ENCODE measurements around the gene E4F1.

The E4F1 gene

DNA sequence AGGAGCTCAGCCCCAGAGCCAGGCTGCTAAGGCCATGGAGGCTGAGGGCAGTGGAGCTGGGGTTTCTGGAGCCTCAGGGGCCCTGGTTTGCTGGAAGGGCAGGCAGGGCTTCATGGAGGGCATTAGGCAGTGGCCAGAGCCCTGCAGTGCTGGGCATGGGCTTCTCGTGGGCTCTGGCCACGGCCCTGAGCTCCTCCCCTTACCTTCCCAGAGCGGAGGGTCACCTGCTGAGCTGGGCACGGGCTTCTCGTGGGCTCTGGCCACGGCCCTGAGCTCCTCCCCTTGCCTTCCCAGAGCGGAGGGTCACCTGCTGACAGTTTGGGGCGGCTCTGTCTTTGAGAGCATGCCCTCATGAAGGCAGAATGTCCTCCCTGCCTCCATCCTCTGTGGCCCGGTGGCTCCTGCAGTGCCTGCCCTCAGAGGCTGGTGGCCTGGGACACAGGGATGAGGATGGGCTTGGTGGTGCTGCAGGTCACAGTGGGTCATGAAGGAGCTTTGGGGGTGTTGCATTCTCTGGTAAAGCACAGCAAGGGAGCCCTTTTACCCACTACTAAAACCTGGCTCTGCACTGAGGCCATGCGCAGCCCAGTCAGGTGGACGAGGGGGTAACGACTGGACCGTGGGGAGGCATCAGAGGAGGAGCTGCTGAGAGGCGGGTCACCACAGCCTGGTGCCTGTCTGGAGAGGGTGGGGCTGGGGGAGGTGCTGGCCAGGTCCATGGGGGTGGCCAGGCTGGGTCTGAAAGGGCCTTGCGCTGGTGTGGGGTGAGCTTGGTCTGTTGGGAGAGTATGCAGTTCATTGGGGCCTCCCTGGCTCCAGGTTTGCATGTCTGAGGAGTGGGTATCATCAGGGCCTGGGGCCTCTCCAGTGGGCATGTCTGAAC is 47.4 kb downstream of the E4F1 start:
- no peak for TF ChIP-seq POLR2A (IDR thresholded peaks at IDR 0.05; ENCODE audit: extremely low read depth, insufficient read length)
- no peak for DNase-seq (ENCODE audit: low read depth)
- no peak overlapping the region for H3K4me3 ChIP-seq (ENCODE audit: low read depth, low read length)

DNA sequence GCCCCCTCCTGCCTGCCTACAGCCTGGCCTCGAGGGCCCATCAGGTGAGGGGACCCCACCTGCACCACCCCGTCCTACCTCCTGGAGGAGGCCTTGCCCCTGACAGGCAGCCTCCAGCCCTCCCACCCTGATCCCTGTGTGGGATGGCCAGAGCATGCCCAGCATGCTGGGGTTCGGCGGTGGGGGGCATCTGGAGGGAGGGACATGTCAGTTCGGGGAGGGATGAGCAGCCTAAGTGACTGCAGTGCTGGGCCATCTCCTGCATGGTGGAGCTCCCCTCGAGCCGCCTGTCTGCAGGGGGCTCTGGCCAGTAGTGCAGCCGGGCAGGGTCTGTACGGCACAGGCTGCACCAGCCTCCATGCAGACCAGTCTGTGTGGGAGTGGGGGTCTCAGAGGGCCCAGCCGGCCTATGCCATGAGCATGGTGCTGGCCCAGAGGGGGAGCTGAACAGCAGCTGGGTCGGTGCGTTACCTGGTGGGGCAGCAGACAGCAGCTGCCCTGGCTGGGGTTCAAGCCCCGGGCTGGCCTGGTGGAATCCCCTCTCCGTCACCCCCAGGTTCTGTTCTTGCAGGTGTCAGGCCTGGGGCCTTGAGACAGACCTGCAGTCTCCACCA is 48.6 kb downstream of the E4F1 start:
- DNase-seq (ENCODE audit: low read depth) = no peak
- no peak for TF ChIP-seq POLR2A (IDR thresholded peaks at IDR 0.05; ENCODE audit: extremely low read depth, insufficient read length)
- TF ChIP-seq MYC (IDR thresholded peaks at IDR 0.05; ENCODE audit: low read depth, low read length) = no peak
- TF ChIP-seq, protein P1, sequence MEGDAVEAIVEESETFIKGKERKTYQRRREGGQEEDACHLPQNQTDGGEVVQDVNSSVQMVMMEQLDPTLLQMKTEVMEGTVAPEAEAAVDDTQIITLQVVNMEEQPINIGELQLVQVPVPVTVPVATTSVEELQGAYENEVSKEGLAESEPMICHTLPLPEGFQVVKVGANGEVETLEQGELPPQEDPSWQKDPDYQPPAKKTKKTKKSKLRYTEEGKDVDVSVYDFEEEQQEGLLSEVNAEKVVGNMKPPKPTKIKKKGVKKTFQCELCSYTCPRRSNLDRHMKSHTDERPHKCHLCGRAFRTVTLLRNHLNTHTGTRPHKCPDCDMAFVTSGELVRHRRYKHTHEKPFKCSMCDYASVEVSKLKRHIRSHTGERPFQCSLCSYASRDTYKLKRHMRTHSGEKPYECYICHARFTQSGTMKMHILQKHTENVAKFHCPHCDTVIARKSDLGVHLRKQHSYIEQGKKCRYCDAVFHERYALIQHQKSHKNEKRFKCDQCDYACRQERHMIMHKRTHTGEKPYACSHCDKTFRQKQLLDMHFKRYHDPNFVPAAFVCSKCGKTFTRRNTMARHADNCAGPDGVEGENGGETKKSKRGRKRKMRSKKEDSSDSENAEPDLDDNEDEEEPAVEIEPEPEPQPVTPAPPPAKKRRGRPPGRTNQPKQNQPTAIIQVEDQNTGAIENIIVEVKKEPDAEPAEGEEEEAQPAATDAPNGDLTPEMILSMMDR (IDR thresholded peaks at IDR 0.05; ENCODE audit: low read depth, low read length) = no peak
- TF ChIP-seq, protein P2, sequence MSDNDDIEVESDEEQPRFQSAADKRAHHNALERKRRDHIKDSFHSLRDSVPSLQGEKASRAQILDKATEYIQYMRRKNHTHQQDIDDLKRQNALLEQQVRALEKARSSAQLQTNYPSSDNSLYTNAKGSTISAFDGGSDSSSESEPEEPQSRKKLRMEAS (IDR thresholded peaks at IDR 0.05; ENCODE audit: low read depth, low read length) = no peak

DNA sequence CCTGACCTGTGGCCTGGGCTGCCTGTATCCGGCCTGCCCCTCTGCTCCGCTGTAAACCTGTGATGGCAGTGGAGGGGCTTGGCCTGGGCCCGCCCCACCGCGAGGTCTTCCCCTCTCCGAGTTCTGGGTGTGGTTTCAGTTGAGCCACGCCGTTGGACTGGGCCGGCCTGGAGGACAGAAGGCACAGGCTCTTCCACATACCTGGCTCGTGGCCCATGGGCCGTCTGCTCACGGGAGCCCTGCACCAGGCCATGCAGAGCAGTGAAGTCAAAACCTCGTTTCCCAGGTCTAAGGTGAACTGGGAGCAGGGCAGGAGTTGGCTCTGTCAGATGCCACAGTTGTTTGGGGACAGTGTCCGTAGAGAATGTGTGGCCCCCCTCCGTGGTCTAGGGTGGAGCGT is 50.1 kb downstream of the E4F1 start:
- TF ChIP-seq MYC (IDR thresholded peaks at IDR 0.05; ENCODE audit: low read depth, low read length) (no peak), POLR2A (IDR thresholded peaks at IDR 0.05; ENCODE audit: extremely low read depth, insufficient read length) (no peak)
- TF ChIP-seq, protein P1 (IDR thresholded peaks at IDR 0.05; ENCODE audit: low read depth, low read length) = no peak
- TF ChIP-seq, protein P2 (IDR thresholded peaks at IDR 0.05; ENCODE audit: low read depth, low read length) = no peak
- no peak for DNase-seq (ENCODE audit: low read depth)
- H3K4me3 ChIP-seq (ENCODE audit: low read depth, low read length) = no peak overlapping the region

More for the DNA sequence above, 48.6 kb downstream of the E4F1 start:
- no peak overlapping the region for H3K4me3 ChIP-seq (ENCODE audit: low read depth, low read length)

DNA sequence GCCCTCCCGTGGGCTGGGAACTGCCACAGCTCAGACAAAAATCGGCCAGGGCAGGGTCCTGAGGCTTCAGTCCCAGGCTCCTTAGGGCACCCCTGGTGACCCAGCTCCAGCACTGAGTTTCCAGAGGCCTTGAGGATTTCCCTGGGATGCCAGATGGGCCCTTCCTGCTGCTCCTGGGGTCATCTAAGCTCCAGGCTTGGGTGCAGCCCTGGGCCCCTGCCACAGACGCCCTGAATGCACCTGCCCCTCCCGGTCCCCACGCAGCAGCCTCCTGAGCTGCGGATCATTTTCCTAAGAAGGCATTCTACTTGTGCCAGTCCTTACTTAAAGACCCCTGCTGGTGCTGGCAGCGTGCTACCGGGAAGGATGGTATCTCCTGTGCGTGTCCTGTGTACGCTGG is 50.5 kb downstream of the E4F1 start:
- TF ChIP-seq, protein P1 (IDR thresholded peaks at IDR 0.05; ENCODE audit: low read depth, low read length) = no peak
- TF ChIP-seq MYC (IDR thresholded peaks at IDR 0.05; ENCODE audit: low read depth, low read length) = no peak
- no peak for TF ChIP-seq POLR2A (IDR thresholded peaks at IDR 0.05; ENCODE audit: extremely low read depth, insufficient read length)
- TF ChIP-seq, protein P2 (IDR thresholded peaks at IDR 0.05; ENCODE audit: low read depth, low read length) = no peak
- H3K4me3 ChIP-seq (ENCODE audit: low read depth, low read length) = no peak overlapping the region
- DNase-seq (ENCODE audit: low read depth) = no peak

DNA sequence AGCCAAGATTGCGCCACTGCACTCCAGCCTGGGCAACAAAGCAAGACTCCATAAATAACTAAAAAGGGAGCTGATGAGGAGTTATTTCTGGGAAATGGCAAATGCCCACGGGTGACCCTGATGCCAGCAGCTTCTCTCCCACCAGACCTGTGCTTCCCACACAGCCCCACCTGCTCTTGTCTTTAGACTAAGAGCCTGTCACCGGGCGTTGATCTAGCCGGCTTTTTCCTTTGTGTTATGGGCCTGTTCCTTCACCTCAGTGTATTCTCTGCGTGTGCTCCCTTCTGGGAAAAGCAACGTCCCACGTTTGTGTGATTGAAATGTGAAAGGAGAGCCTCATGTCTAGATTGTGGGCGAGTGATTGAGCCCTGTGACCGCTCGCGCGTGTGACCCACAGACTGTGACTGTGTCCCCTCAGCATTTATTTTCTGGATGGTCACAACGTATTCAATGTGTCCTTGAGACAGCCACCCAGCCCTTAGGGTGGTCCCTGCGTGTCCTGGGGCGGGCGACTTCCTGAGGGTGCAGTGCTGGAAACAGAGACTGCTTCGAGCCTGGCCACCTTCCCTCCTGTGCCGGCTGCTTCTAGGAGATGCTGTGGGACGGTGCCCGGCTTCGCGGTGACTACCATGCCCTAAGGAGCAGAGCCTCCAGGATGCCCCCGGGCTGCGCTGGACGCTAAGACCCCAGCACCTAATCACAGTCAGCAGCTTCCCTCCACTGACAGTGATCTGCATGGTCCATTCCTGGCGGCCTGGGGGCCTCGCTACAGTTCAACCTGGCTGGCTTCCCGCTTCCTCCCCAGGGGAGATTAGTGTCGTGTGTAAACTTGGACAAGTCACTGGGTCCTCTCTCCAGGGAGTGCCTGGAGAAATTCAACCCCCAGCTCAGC is 52.3 kb downstream of the E4F1 start:
- no peak for DNase-seq (ENCODE audit: low read depth)
- no peak overlapping the region for H3K4me3 ChIP-seq (ENCODE audit: low read depth, low read length)
- no peak for TF ChIP-seq MYC (IDR thresholded peaks at IDR 0.05; ENCODE audit: low read depth, low read length)
- no peak for TF ChIP-seq POLR2A (IDR thresholded peaks at IDR 0.05; ENCODE audit: extremely low read depth, insufficient read length)
- TF ChIP-seq, protein P2 (IDR thresholded peaks at IDR 0.05; ENCODE audit: low read depth, low read length) = no peak
- TF ChIP-seq, protein P1 (IDR thresholded peaks at IDR 0.05; ENCODE audit: low read depth, low read length) = no peak

Measured in NB4 (cell line).